DMS 273 treated with DMSO at 0.1 percent for 48 hours (cell line): ENCODE measurements around the gene TIAM2.

Experiments
- DNase-seq: peaks from one replicate; lab custom pipeline; 2025; lab: John Stamatoyannopoulos, UW

Gene TIAM2

GRCh38 chr6:155062866-155063341, 67.8 kb downstream of the TIAM2 start:
- DNase-seq = no peak

- no peak for DNase-seq
Observed at GRCh38 chr6:155064303-155064702, 69.2 kb downstream of the TIAM2 start.

DNA sequence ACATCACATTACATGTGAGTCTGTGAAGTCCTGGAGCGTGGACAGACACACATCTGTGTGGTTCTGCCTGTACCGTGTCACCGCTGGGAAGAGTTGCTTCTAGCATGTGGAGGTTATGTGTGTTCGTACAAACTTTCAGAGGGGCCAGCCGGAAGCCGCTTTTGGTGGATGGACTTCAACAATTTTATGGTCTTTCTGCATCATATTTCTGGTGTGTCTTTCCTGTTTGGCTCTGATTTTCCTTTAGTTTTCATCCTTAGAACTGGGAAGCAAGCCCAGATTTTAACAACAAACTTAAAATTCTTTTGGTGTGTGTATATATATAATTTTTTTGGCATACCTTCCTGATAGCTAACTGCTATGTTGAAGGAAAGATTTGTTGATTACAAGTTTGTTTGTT, 71.2 kb downstream of the TIAM2 start:
- no peak for DNase-seq

GRCh38 chr6:155066921-155067680, 72.0 kb downstream of the TIAM2 start:
- no peak for DNase-seq

DNA sequence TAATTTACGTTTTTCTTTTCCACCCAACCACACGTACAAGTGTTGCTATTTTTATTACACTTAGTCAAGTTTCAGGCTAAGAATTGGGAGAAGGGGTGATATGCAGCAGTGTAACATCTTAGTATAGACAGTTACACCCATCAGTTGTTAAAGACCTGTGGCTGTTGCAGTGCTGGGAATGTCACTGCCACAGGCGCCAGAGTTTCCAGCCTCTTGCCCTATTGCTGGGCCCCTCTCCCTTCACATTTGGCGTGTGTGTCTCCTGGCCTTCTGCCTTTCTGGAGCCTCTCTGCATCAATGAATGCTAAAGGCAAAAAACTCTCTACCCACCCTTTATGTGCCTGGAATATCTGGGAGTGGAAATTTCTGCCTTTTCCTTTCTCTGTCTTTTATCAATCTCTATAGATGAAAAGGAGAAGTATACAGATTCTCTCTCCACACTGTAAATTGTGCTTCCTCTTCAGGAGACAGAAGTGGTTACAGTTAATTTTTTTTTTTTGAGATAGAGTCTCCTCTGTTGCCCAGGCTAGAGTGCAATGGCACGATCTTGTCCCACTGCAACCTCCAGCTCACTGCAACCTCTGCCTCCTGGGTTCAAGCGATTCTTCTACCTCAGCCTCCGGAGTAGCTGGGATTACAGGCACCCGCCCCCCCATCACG, 73.0 kb downstream of the TIAM2 start:
- no peak for DNase-seq

- DNase-seq = no peak
Observed at GRCh38 chr6:155069543-155069942, 74.4 kb downstream of the TIAM2 start.

DNA sequence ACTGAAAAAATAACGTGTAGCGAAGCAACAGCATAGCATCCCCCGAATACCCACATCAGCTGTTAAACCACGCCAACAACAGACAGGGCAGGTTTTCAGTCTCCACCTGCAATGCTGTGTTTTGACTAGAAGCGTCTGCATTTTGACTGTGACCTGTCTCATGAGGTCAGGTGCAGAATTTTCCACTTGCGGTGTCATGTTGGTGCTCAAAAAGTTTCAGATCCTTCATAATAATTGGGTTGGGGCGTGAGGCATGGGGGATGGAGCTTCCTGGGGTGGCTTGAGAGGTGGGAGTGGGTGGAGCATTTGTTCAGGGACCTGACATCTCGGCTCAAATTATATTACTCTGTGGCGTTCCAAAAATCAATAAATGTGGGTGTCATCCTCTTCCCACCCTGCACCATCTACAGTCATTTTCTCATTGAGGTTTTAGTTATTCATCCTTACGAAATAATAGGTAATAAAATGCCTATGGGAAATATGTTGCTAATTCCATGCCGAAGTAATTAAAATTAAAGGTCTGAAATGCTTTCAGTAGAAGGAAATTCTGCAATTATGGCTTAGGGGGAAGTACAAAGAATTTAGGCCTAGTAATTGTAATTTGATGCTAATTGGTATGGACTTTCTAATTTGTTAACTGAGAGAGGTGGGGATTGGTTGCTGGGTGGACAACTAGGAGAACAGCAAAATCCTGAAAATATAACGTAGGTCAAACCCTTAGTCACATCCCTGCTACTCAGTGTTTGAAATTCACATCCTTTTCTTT, 81.0 kb downstream of the TIAM2 start:
- no peak for DNase-seq

GRCh38 chr6:155077331-155077730, 82.2 kb downstream of the TIAM2 start:
- DNase-seq = no peak

GRCh38 chr6:155077784-155078183, 82.7 kb downstream of the TIAM2 start:
- no peak for DNase-seq

DNA sequence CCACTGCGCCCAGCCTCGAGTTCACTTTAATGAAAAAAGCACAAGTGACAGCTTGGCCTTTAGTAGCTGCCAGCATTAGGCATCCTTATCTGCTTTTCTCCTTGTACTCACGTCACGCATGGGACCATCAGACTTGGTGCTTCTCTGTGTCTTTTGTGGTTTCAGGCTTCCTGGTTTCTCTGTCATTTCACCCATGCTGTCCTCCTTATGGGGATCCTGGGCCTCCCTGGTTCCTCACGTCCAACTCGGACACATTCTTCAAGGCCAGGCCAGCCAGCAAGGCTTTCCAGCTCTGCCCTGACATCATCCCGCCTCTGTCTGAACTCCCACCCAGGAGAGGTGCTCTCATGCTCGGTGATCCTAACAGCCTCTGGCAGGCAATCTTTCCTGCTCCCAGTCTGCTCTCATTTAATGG, 83.2 kb downstream of the TIAM2 start:
- DNase-seq = no peak

DNA sequence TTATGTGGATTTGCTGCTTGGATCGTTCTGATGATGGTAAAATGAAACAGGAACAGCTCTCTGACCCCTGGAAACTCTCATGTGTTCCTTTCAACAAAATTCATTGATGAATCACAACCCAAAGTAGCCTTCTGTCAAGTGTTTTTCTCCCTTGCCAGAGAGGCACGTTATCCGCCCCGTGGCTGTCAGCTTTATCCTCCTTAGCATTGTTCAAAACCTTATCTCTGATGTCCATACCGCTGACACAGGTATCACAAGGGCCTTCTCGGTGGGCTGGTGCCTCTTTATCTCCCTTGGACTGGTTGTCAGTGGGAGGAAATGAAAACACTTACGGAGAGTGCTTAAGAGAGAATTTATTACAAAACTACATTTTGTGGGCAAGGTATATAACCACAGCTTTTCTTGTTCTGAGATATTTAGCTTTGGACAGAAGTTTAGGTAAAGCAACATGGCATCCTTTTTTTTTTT, 84.9 kb downstream of the TIAM2 start:
- DNase-seq = no peak

DNA sequence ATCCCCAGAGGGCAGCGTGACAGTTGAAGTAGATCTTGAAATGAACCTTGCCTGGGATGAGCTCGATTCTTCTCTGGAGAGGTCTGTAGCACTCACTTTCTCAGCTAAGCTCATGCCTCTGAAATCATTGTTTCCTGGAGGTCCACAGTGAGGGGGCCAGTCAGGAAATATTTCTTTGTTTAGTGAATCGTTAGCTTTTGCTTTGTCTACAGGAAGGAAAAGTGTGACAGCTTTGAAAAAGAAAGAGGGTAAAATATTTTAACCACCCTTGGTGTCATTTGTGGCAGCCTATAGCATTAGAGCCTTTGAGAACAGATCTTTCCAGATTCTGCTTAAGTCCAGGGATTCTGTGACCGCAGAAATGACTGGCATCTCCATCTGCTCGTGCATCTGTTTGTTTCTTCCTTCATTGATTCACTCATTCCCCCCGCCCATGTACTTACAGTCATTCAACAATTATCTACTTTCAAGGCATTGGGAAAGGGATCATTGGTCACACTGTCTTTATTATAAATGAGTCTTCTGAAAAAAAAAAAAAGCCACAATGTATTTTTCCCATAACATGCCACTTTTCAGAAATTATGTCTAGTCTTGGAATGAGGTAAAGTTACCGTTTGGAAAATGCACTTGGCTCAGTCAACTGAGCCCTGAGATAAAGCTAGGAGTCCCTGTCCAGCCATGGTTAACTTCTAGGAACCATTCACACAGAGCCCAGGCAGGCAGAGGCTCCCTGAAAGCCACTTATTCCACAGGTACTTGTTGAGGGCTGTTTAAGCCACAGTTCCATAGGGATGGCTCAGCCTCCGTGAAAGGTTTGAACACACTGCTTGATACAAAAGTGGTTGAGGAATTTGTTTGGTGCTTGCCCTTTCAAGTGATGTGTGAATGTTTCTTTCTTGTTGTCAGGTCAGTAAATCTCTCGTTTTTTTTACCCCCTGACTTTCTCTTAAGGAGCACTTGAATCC, 86.0 kb downstream of the TIAM2 start:
- DNase-seq = peak; percentile 11

GRCh38 chr6:155084431-155085123, 89.5 kb downstream of the TIAM2 start:
- no peak for DNase-seq

GRCh38 chr6:155085582-155086257, 90.6 kb downstream of the TIAM2 start:
- DNase-seq = no peak

- no peak for DNase-seq
Observed at GRCh38 chr6:155088856-155089255, 93.7 kb downstream of the TIAM2 start.

- no peak for DNase-seq
Observed at GRCh38 chr6:155089746-155090145, 94.6 kb downstream of the TIAM2 start.

DNA sequence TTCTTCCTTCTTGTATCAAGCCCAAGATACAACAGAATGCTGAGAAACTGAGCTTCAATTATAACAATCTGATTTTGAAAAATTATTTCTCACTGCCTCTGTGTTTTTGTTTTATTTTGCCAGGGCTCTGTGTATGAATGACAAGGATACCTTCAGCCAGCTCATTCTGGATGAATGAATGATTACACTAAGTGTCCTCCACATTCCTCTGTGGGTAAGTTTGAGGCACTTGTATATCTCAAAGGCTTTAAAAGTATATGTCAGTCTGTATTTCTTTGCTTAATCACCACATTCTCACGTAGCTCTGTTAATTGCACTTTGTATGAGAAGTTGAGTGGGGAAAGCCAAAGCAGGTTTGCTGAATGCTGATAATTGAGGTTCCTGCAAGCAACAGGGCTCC, 95.1 kb downstream of the TIAM2 start:
- no peak for DNase-seq

DNA sequence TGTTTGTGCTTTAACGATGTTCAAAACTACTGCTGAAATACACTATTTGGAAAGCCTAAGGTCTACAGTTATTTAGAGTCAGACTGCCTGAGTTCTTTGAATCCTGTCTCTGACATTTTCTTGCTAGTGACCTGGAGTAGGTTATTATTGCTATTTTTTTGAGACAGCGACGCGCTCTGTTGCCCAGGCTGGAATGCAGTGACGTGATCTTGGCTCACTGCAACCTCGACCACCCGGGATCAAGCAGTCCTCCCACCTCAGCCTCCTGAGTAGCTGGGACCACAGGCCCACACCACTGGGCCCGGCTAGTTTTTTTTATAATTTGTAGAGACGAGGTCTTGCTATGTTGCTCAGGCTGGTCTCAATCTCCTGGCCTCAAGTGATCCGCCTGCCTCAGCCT, 96.6 kb downstream of the TIAM2 start:
- DNase-seq = no peak

- no peak for DNase-seq
Observed at GRCh38 chr6:155093430-155093829, 98.3 kb downstream of the TIAM2 start.

- DNase-seq = peak; percentile 30
Observed at GRCh38 chr6:155100087-155100486, 105.0 kb downstream of the TIAM2 start.
